Natural killer cell (primary cell): ENCODE data around the gene BCL2L12. TPM values are rescaled to one million over a fixed set of nuclear protein-coding genes. Genes with fewer than 3 reads are reported as not detected.
A peak's percentile ranks its signal among the peaks of the same experiment; 100 is the strongest.

Source experiments
- ATAC-seq, 3 donors: fragments of 150-1000 bp in 2 of 3; fragments of 200-7000 bp in 1 of 3; cut with Tn5 transposase; 1 replicate in 1 of 3; 2 replicates in 2 of 3; pipeline ENCODE4 v1.10.0; 2021; ENCODE audit warnings: mild to moderate bottlenecking in 2 of 3, moderate library complexity in 2 of 3
- DNase-seq, 2 donors: peaks; one replicate each; pipeline versions ENCODE4 v3.0.0 to v3.0.0-alpha.2; 2013 to 2021; ENCODE audit warnings: mixed read lengths in 1 of 2
- H3K27ac ChIP-seq: one replicate; pipeline ENCODE4 v1.5.1; 2013; ENCODE audit warnings: mild to moderate bottlenecking, low read length
- H3K27me3 ChIP-seq: one replicate; pipeline ENCODE4 v1.6.1; 2013; ENCODE audit warnings: low read length; ENCODE audit not compliant: control insufficient read depth, insufficient read depth
- H3K36me3 ChIP-seq: one replicate; pipeline ENCODE4 v1.6.1; 2013; ENCODE audit warnings: low read length; ENCODE audit not compliant: control insufficient read depth, insufficient read depth
- H3K4me1 ChIP-seq: one replicate; pipeline ENCODE4 v1.6.1; 2013; ENCODE audit warnings: low read length; ENCODE audit not compliant: control insufficient read depth, insufficient read depth
- H3K4me3 ChIP-seq: one replicate; pipeline ENCODE4 v1.5.1; 2013; ENCODE audit warnings: low read length
- H3K9me3 ChIP-seq: one replicate; pipeline ENCODE4 v1.6.1; 2013; ENCODE audit warnings: low read length; ENCODE audit not compliant: control insufficient read depth, insufficient read depth
- H3K27ac Mint-ChIP-seq, 2 donors: one replicate each; pipeline ENCODE4 v1.8.0; 2022; ENCODE audit warnings: mild to moderate bottlenecking in 2 of 2, mixed read lengths in 2 of 2, moderate library complexity in 1 of 2
- H3K27me3 Mint-ChIP-seq, 2 donors: one replicate each; pipeline ENCODE4 v1.8.0; 2022; ENCODE audit warnings: low read depth in 2 of 2, mixed read lengths in 2 of 2
- H3K36me3 Mint-ChIP-seq: one replicate; pipeline ENCODE4 v1.8.0; 2022; ENCODE audit warnings: mixed read lengths
- H3K4me1 Mint-ChIP-seq, 2 donors: one replicate each; pipeline ENCODE4 v1.8.0; 2022; ENCODE audit warnings: mixed read lengths in 2 of 2
- H3K4me3 Mint-ChIP-seq: one replicate; pipeline ENCODE4 v1.8.0; 2022; ENCODE audit warnings: mild to moderate bottlenecking, moderate library complexity, mixed read lengths
- H3K9me3 Mint-ChIP-seq, 2 donors: one replicate each; pipeline ENCODE4 v1.8.0; 2022; ENCODE audit warnings: mixed read lengths in 2 of 2
- CTCF ChIP-seq: fragments of 200-600 bp; IDR thresholded peaks from one replicate; pipeline ENCODE4 v1.8.0; 2022; ENCODE audit warnings: antibody characterized with exemption
- WGBS: methylation state at CpG from one replicate; pipeline ENCODE4 v1.1.7; 2013; ENCODE audit warnings: missing lambda C conversion rate; ENCODE audit not compliant: insufficient coverage; 5-methylcytosine and 5-hydroxymethylcytosine counted together
- intact Hi-C: fragments of 100-400 bp; cut with micrococcal nuclease; formaldehyde crosslinking; loops from one replicate; pipeline ENCODE4 v1.14.2; 2022
- total RNA-seq, 4 donors: library from RNA; stranded (reverse); fragments of 120-200 nt in 1 of 4; gene quantifications; one replicate each; pipeline versions ENCODE4 v1.2.3 to v1.2.4, GENCODE V29; 2013 to 2022

Gene BCL2L12
- total RNA-seq, 3 donors from 2014 or later (not counting 1 experiment from before 2014, with no cell fraction given), result 15.6 to 34.6 (median 22.3) TPM

GRCh38 chr19:49679771-49680413 lies 14.2 kb downstream of the BCL2L12 start:
- Histone ChIP-seq H3K36me3 (peaks cover 27% of the 10 kb centered on the region), H3K27ac (peak overlapping the region; percentile 47), H3K4me1 (peaks cover 39% of the 10 kb centered on the region), H3K4me3 (no peak overlapping the region), H3K27me3 (no peaks in the 10 kb centered on the region), H3K9me3 (no peaks in the 10 kb centered on the region)
- H3K27me3 Mint-ChIP-seq, result no peaks in the 10 kb centered on the region
- no peaks in the 10 kb centered on the region for H3K36me3 Mint-ChIP-seq
- H3K4me3 Mint-ChIP-seq, result no peak overlapping the region
- ATAC-seq, result no peak
- intact Hi-C loops, result loop anchor here (1.0 to 5.0 kb wide), 8 partner anchors 15 to 454 kb away; partner anchors contain the start of genes BCL2L12, IRF3, PNKP and PRR12
- peak overlapping the region; percentile 98 to 99 for H3K27ac Mint-ChIP-seq
- H3K9me3 Mint-ChIP-seq, result no peaks in the 10 kb centered on the region
- DNase-seq, result no peak
- TF ChIP-seq CTCF, result no peak
- WGBS, result 78% methylated on average over 8 of the region's 10 CpGs
- peaks cover 25 to 43% of the 10 kb centered on the region in 2 donors for H3K4me1 Mint-ChIP-seq

DNA sequence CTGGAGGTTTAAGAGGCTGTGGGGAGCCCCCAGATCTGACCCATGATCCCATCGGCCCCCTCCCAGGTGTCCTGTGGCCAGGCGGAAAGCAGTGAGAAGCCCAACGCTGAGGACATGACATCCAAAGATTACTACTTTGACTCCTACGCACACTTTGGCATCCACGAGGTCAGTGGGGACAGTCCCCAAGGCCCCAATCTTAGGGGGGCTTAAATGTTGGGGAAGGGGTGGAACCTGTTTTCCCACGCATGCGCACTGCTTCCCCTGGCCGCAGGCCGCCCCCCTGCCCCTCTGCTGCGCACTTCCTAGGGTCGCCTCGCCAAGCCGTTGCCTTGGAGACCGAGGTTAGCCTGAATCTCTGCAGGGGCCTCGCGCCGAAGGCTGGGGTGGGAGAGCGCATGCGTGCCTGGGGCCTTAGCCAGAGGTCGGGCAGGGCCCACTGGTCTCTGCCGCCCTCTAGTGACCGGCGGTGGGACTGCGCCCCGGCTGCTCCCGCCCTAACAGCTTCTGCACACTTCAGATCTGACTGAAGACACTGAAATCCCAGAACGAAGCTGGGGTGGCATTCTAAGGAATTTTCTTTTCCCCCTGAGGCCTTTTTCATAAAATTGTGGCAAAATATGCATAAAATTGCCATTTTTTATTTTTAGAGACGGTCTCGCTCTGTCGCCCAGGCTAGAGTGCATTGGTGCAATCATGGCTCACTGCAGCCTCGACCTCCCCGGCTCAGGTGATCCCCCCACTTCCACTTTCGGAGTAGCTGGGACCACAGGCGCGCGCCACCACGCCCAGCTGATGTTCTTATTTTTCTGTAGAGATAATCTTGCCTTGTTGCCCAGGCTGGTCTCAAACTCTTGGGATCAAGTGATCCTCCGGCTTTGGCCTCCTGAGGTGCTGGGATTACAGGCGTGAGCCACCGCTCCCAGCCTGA lies 15.0 kb downstream of the BCL2L12 start:
- Mint-ChIP-seq H3K4me1 (peaks cover 25 to 46% of the 10 kb centered on the region in 2 donors), H3K36me3 (no peaks in the 10 kb centered on the region), H3K27me3 (no peaks in the 10 kb centered on the region), H3K4me3 (peak overlapping the region; percentile 37), H3K27ac (peak overlapping the region; percentile 98 to 99), H3K9me3 (no peaks in the 10 kb centered on the region)
- Histone ChIP-seq H3K27ac (peak overlapping the region; percentile 47), H3K4me3 (no peak overlapping the region), H3K27me3 (no peaks in the 10 kb centered on the region), H3K36me3 (peaks cover 35% of the 10 kb centered on the region), H3K9me3 (no peaks in the 10 kb centered on the region), H3K4me1 (peaks cover 35% of the 10 kb centered on the region)
- WGBS, result 37% methylated on average over 40 of the region's 40 CpGs
- peak; percentile 99 for TF ChIP-seq CTCF
- ATAC-seq (peak; percentile 17 to 55 (median 19)), DNase-seq (peak; percentile 96 to 97)
- intact Hi-C loops, result loop anchor here (1.0 to 2.0 kb wide), 5 partner anchors 16 to 454 kb away; partner anchors contain the start of genes BCL2L12 and IRF3

DNA sequence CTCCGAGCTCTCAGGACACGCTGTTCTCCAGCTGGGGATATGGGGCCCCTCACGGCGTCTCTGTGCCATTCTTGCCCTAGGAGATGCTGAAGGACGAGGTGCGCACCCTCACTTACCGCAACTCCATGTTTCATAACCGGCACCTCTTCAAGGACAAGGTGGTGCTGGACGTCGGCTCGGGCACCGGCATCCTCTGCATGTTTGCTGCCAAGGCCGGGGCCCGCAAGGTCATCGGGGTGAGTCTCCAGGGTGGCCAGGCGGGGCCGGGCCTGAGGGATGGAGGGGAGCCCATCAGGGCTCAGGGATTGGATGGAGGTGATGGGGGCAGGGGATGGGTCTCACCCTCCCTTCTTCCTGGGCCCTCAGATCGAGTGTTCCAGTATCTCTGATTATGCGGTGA lies 16.1 kb downstream of the BCL2L12 start:
- intact Hi-C loops, result loop anchor here (2.0 kb wide), 2 partner anchors 17 to 113 kb away; partner anchors contain the start of genes BCL2L12 and IRF3
- Histone ChIP-seq H3K9me3 (no peaks in the 10 kb centered on the region), H3K4me1 (peaks cover 28% of the 10 kb centered on the region), H3K36me3 (peaks cover 41% of the 10 kb centered on the region), H3K4me3 (no peak overlapping the region), H3K27me3 (no peaks in the 10 kb centered on the region), H3K27ac (no peak overlapping the region)
- peaks cover 14 to 38% of the 10 kb centered on the region in 2 donors for H3K4me1 Mint-ChIP-seq
- H3K27me3 Mint-ChIP-seq, result no peaks in the 10 kb centered on the region
- no peak for TF ChIP-seq CTCF
- H3K36me3 Mint-ChIP-seq, result no peaks in the 10 kb centered on the region
- no peak overlapping the region for H3K4me3 Mint-ChIP-seq
- no peaks in the 10 kb centered on the region for H3K9me3 Mint-ChIP-seq
- no peak overlapping the region for H3K27ac Mint-ChIP-seq
- 96% methylated on average over 19 of the region's 19 CpGs for WGBS
- ATAC-seq (no peak), DNase-seq (peak in 1 of 2 donors; percentile 6)
